IMR-90 (cell line): ENCODE measurements around the gene RALGAPA2. TPM values are rescaled to one million over a fixed set of nuclear protein-coding genes. Genes with fewer than 3 reads are reported as not detected.

ENCODE experiments used
- ATAC-seq: fragments of 200-7000 bp; cut with Tn5 transposase; 2 replicates; pipeline ENCODE4 v1.9.1; 2020; ENCODE audit warnings: low read depth, mild to moderate bottlenecking, moderate library complexity
- BruUV-seq: library from RNA; stranded (reverse); fragments of 400-500 nt; replicated peaks from 2 replicates; lab custom pipeline; 2021; lab: Mats Ljungman, UMichigan
- CTCF ChIA-PET: fragments of 300-600 bp; formaldehyde crosslinking; extraction: SDS; loops from one replicate; lab custom pipeline; 2021; ENCODE audit warnings: antibody characterized with exemption; lab: Yijun Ruan, JAX
- POLR2A ChIA-PET: fragments of 300-600 bp; sonication (Branson Sonifier 250); formaldehyde crosslinking; loops from one replicate; lab custom pipeline; 2022; ENCODE audit warnings: antibody characterized with exemption; ENCODE audit not compliant: unreplicated experiment; lab: Charles Lee
- DNase-seq: peaks from one replicate; pipeline ENCODE4 v3.0.0; 2013
- H2AFZ ChIP-seq: replicated peaks from 2 replicates; pipeline ENCODE3; 2013; ENCODE audit warnings: low read length, mild to moderate bottlenecking; ENCODE audit not compliant: poor library complexity
- H2AK5ac ChIP-seq: 2 replicates; pipeline ENCODE4 v1.6.1; 2013; ENCODE audit warnings: low read depth, low read length, inconsistent platforms
- H2AK9ac ChIP-seq: replicated peaks from 2 replicates; pipeline ENCODE3; 2013; ENCODE audit warnings: mild to moderate bottlenecking, low read depth, low read length, moderate library complexity; ENCODE audit not compliant: poor library complexity
- H2BK120ac ChIP-seq: 2 replicates; pipeline ENCODE4 v1.6.1; 2013; ENCODE audit warnings: low read depth, low read length, inconsistent platforms
- H2BK15ac ChIP-seq: 3 replicates; pipeline ENCODE4 v1.6.1; 2013; ENCODE audit warnings: low read depth, low read length, inconsistent platforms
- H2BK20ac ChIP-seq: 2 replicates; pipeline ENCODE4 v1.6.1; 2013; ENCODE audit warnings: low read depth, mild to moderate bottlenecking, inconsistent platforms, low read length, moderate library complexity
- H2BK5ac ChIP-seq: 2 replicates; pipeline ENCODE4 v1.6.1; 2013; ENCODE audit warnings: mild to moderate bottlenecking, low read depth, low read length, inconsistent platforms; ENCODE audit not compliant: poor library complexity, severe bottlenecking
- H3K14ac ChIP-seq: replicated peaks from 2 replicates; pipeline ENCODE4 v1.6.1; 2013; ENCODE audit warnings: low read depth, low read length, inconsistent platforms
- H3K18ac ChIP-seq: 2 replicates; pipeline ENCODE4 v1.6.1; 2013; ENCODE audit warnings: low read depth, low read length, control low read depth
- H3K23ac ChIP-seq: 2 replicates; pipeline ENCODE4 v1.6.1; 2013; ENCODE audit warnings: low read depth, low read length, inconsistent platforms
- H3K27ac ChIP-seq: 2 replicates; pipeline ENCODE4 v1.5.1; 2013; ENCODE audit warnings: mild to moderate bottlenecking, control low read depth, low read length; ENCODE audit not compliant: insufficient read depth
- H3K27me3 ChIP-seq: 2 replicates; pipeline ENCODE4 v1.6.1; 2013; ENCODE audit warnings: low read length; ENCODE audit not compliant: control insufficient read depth, insufficient read depth
- H3K36me3 ChIP-seq: 2 replicates; pipeline ENCODE4 v1.6.1; 2013; ENCODE audit warnings: low read length, mixed read lengths; ENCODE audit not compliant: control insufficient read depth, insufficient read depth
- H3K4ac ChIP-seq: 2 replicates; pipeline ENCODE4 v1.6.1; 2013; ENCODE audit warnings: low read depth, low read length, inconsistent platforms
- H3K4me1 ChIP-seq: 2 replicates; pipeline ENCODE4 v1.6.1; 2013; ENCODE audit warnings: low read length, mixed read lengths; ENCODE audit not compliant: control insufficient read depth, insufficient read depth
- H3K4me2 ChIP-seq: 2 replicates; pipeline ENCODE4 v1.6.1; 2013; ENCODE audit warnings: low read depth, mild to moderate bottlenecking, control low read depth, low read length, moderate library complexity
- H3K4me3 ChIP-seq: 2 replicates; pipeline ENCODE4 v1.5.1; 2013; ENCODE audit warnings: low read depth, mild to moderate bottlenecking, control low read depth, low read length, moderate library complexity; ENCODE audit not compliant: insufficient read depth
- H3K56ac ChIP-seq: 2 replicates; pipeline ENCODE4 v1.6.1; 2013; ENCODE audit warnings: low read length, inconsistent platforms; ENCODE audit not compliant: insufficient read depth; ENCODE audit errors: extremely low read depth
- H3K79me1 ChIP-seq, 2 experiments: 2 replicates each; pipeline ENCODE4 v1.6.1; 2013; ENCODE audit warnings: low read length in 2 of 2, inconsistent platforms in 1 of 2, low read depth in 1 of 2
- H3K9ac ChIP-seq: 2 replicates; pipeline ENCODE4 v1.6.1; 2013; ENCODE audit warnings: low read depth, low read length, control low read depth
- H3K9me1 ChIP-seq: 2 replicates; pipeline ENCODE4 v1.6.1; 2013; ENCODE audit warnings: low read length, inconsistent platforms; ENCODE audit not compliant: insufficient read depth
- H3K9me3 ChIP-seq: 2 replicates; pipeline ENCODE4 v1.6.1; 2013; ENCODE audit warnings: low read length; ENCODE audit not compliant: control insufficient read depth, insufficient read depth
- H4K20me1 ChIP-seq: 2 replicates; pipeline ENCODE4 v1.6.1; 2013; ENCODE audit warnings: low read length, inconsistent platforms; ENCODE audit not compliant: insufficient read depth
- H4K5ac ChIP-seq: 2 replicates; pipeline ENCODE4 v1.6.1; 2013; ENCODE audit warnings: mild to moderate bottlenecking, low read depth, low read length, control low read depth
- H4K8ac ChIP-seq, 2 experiments: 2 replicates each; pipeline ENCODE4 v1.6.1; 2013; ENCODE audit warnings: low read depth in 2 of 2, low read length in 2 of 2, control low read depth in 1 of 2, inconsistent platforms in 1 of 2
- H4K91ac ChIP-seq: 2 replicates; pipeline ENCODE4 v1.6.1; 2013; ENCODE audit warnings: low read depth, low read length, inconsistent platforms; ENCODE audit not compliant: insufficient read depth
- BHLHE40 ChIP-seq: fragments of 150-350 bp; IDR thresholded peaks from 2 replicates; pipeline ENCODE4 v1.6.1; 2016; ENCODE audit warnings: mild to moderate bottlenecking, low read depth, low read length
- CEBPB ChIP-seq: IDR thresholded peaks from 2 replicates; pipeline ENCODE4 v1.6.1; 2012; ENCODE audit warnings: low read depth, low read length, improper control_type of control experiment
- CHD1 ChIP-seq: IDR thresholded peaks from 2 replicates; pipeline ENCODE4 v1.6.1; 2012; ENCODE audit warnings: low read depth, low read length, improper control_type of control experiment
- CTCF ChIP-seq: conservative IDR thresholded peaks from 2 replicates; pipeline ENCODE4 v1.5.1; 2012; ENCODE audit warnings: mild to moderate bottlenecking, low read depth, low read length, improper control_type of control experiment
- FOS ChIP-seq: fragments of 150-350 bp; IDR thresholded peaks from 2 replicates; pipeline ENCODE4 v1.6.1; 2016; ENCODE audit warnings: low read depth, low read length
- MAFK ChIP-seq: IDR thresholded peaks from 2 replicates; pipeline ENCODE4 v1.6.1; 2012; ENCODE audit warnings: low read depth, low read length, improper control_type of control experiment
- MAZ ChIP-seq: IDR thresholded peaks from 2 replicates; pipeline ENCODE4 v1.6.1; 2012; ENCODE audit warnings: low read depth, mild to moderate bottlenecking, low read length, improper control_type of control experiment, moderate library complexity, borderline replicate concordance
- NFE2L2 ChIP-seq: fragments of 150-350 bp; IDR thresholded peaks from 2 replicates; pipeline ENCODE4 v1.6.1; 2016; ENCODE audit warnings: low read depth, mild to moderate bottlenecking, low read length
- POLR2A ChIP-seq: IDR thresholded peaks from 2 replicates; pipeline ENCODE4 v1.6.1; 2012; ENCODE audit warnings: mild to moderate bottlenecking, low read depth, low read length
- RAD21 ChIP-seq: IDR thresholded peaks from 2 replicates; pipeline ENCODE4 v1.6.1; 2012; ENCODE audit warnings: low read length, improper control_type of control experiment
- RFX5 ChIP-seq: IDR thresholded peaks from 2 replicates; pipeline ENCODE4 v1.8.0; 2012; ENCODE audit warnings: low read depth, mild to moderate bottlenecking, low read length, moderate library complexity
- SMC3 ChIP-seq: fragments of 150-350 bp; IDR thresholded peaks from 2 replicates; pipeline ENCODE4 v1.6.1; 2016; ENCODE audit warnings: low read depth, mild to moderate bottlenecking, antibody characterized with exemption, low read length, moderate library complexity
- WGBS, 2 experiments: methylation state at CpG; one replicate each; pipeline versions ENCODE4 v1.1.5 to v1.1.7; 2013; ENCODE audit warnings: missing lambda C conversion rate in 2 of 2; ENCODE audit not compliant: insufficient read length in 1 of 2; ENCODE audit errors: extremely low coverage in 2 of 2; 5-methylcytosine and 5-hydroxymethylcytosine counted together
- dilution Hi-C: fragments of 300-500 bp; cut with HindIII; formaldehyde crosslinking; loops from one replicate; pipeline ENCODE4 v1.14.3; 2018; ENCODE audit warnings: low sequenced_read_pairs; ENCODE audit not compliant: unreplicated experiment
- in situ Hi-C: fragments of 300-500 bp; cut with MboI; formaldehyde crosslinking; loops from 3 replicates; pipeline ENCODE4 v1.14.3; 2019; ENCODE audit warnings: low sequenced_read_pairs, inconsistent platforms, mixed read lengths
- intact Hi-C: fragments of 100-400 bp; cut with micrococcal nuclease; formaldehyde crosslinking; loops from 2 replicates; pipeline ENCODE4 v1.10.0; 2022
- polyA plus RNA-seq, 3 experiments: library from polyadenylated mRNA; depleted of rRNA; stranded (reverse); fragments of >200 nt; gene quantifications; 2 replicates each; pipeline ENCODE4 v1.2.3, GENCODE V29; 2012; ENCODE audit warnings: low replicate concordance in 1 of 3
- total RNA-seq: library from RNA; depleted of rRNA; stranded (reverse); fragments of >200 nt; gene quantifications from 2 replicates; pipeline ENCODE4 v1.2.3, GENCODE V29; 2012
- TF ChIP-seq, protein P1 (sequence below): fragments of 150-350 bp; IDR thresholded peaks from 2 replicates; pipeline ENCODE4 v1.6.1; 2017; ENCODE audit warnings: mild to moderate bottlenecking, antibody characterized with exemption, low read length, low read depth

Gene RALGAPA2
- total and polyA plus RNA-seq, 2 of the 4 experiments (the other 2 are of a cell fraction), result 1.3 to 3.9 TPM

- Histone ChIP-seq H2AFZ (no peak overlapping the region), H2AK5ac (no peak overlapping the region), H2BK20ac (no peak overlapping the region), H3K27ac (no peak overlapping the region), H3K4me2 (no peak overlapping the region), H3K27me3 (no peaks in the 10 kb centered on the region), H4K20me1 (no peaks in the 10 kb centered on the region), H3K4me1 (peaks cover 2% of the 10 kb centered on the region; the same call in 1 of the 2 replicates), H2BK120ac (no peak overlapping the region), H3K18ac (no peak overlapping the region), H3K36me3 (no peaks in the 10 kb centered on the region), H4K5ac (no peak overlapping the region), H3K9me3 (no peaks in the 10 kb centered on the region), H3K14ac (no peak overlapping the region), H3K9me1 (peaks cover 7% of the 10 kb centered on the region; the same call in 1 of the 2 replicates), H2AK9ac (no peak overlapping the region), H3K4ac (no peak overlapping the region), H4K91ac (no peak overlapping the region), H4K8ac (no peak overlapping the region), H3K9ac (no peak overlapping the region), H3K4me3 (no peak overlapping the region), H2BK5ac (no peak overlapping the region), H2BK15ac (no peak overlapping the region), H3K56ac (no peak overlapping the region), H3K79me1 (no peaks in the 10 kb centered on the region), H3K23ac (no peak overlapping the region)
- TF ChIP-seq NFE2L2, result no peak
- no peak for TF ChIP-seq SMC3
- TF ChIP-seq, protein P1, sequence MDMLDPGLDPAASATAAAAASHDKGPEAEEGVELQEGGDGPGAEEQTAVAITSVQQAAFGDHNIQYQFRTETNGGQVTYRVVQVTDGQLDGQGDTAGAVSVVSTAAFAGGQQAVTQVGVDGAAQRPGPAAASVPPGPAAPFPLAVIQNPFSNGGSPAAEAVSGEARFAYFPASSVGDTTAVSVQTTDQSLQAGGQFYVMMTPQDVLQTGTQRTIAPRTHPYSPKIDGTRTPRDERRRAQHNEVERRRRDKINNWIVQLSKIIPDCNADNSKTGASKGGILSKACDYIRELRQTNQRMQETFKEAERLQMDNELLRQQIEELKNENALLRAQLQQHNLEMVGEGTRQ, result no peak
- TF ChIP-seq FOS, result no peak
- no peak for TF ChIP-seq CEBPB
- TF ChIP-seq CHD1, result no peak
- TF ChIP-seq MAFK, result no peak
- no peak for TF ChIP-seq RAD21
- TF ChIP-seq MAZ, result no peak
- no peak for TF ChIP-seq POLR2A
- no peak for TF ChIP-seq RFX5
- TF ChIP-seq BHLHE40, result no peak
- no peak for TF ChIP-seq CTCF
- DNase-seq (no peak), ATAC-seq (no peak)
- dilution Hi-C loops, result no loop called here
- BruUV-seq, result no TSS peak
- intact Hi-C loops, result no loop called here
- POLR2A ChIA-PET, result no interaction called here
- WGBS, 2 experiments, result 83% methylated on average over 2 of the region's 6 CpGs; no CpG with 5 or more reads in 1 of the 2 experiments
- CTCF ChIA-PET, result no interaction called here
- in situ Hi-C loops, result no loop called here
These were observed 166.0 kb downstream of the RALGAPA2 start for GRCh38 chr20:20546402-20546801.
